Choroid plexus epithelial cell (primary cell): ENCODE results near the gene CALU.

ENCODE experiments used
- DNase-seq: peaks from one replicate; pipeline ENCODE4 v3.0.0-alpha.2; 2010; ENCODE audit warnings: low read depth
- H3K4me3 ChIP-seq: 2 replicates; pipeline ENCODE4 v1.5.1; 2011; ENCODE audit warnings: low read depth, mild to moderate bottlenecking, control low read depth, low read length, moderate library complexity
- CTCF ChIP-seq: conservative IDR thresholded peaks from 2 replicates; pipeline ENCODE4 v1.5.1; 2011; ENCODE audit warnings: low read depth, mild to moderate bottlenecking, control low read depth, inconsistent platforms, low read length, moderate library complexity

CALU gene

GRCh38 chr7:128815289-128815942, 76.3 kb downstream of the CALU start:
- no peak for TF ChIP-seq CTCF
- no peak overlapping the region for H3K4me3 ChIP-seq
- DNase-seq, result no peak

GRCh38 chr7:128818694-128819093, 79.5 kb downstream of the CALU start:
- no peak overlapping the region for H3K4me3 ChIP-seq
- DNase-seq, result no peak
- TF ChIP-seq CTCF, result no peak
